SU-DHL-6 (cell line): ENCODE results near the gene RFFL.

Experiments used
- CTCF ChIP-seq: fragments of 200-600 bp; sonication (generic); IDR thresholded peaks from one replicate; pipeline ENCODE4 v1.5.1; 2017; ENCODE audit warnings: antibody characterized with exemption, mild to moderate bottlenecking, low read length, moderate library complexity; ENCODE audit not compliant: insufficient read depth, poor library complexity, severe bottlenecking
- EZH2phosphoT487 ChIP-seq: fragments of 200-600 bp; sonication (generic), shearing (Covaris generic); conservative IDR thresholded peaks from 2 replicates; pipeline ENCODE4 v1.6.1; 2018; ENCODE audit warnings: mild to moderate bottlenecking, antibody characterized with exemption, low read length, moderate library complexity, mixed read lengths

- no peak for TF ChIP-seq CTCF
- TF ChIP-seq EZH2phosphoT487 = no peak
Measured at GRCh38 chr17:34991606-34992005, 71.9 kb downstream of the RFFL start.
